K562 (cell line): ENCODE measurements around the gene TUBA1A. TPM values are rescaled to one million over a fixed set of nuclear protein-coding genes. Genes with fewer than 3 reads are reported as not detected.
A peak's percentile ranks its signal among the peaks of the same experiment; 100 is the strongest.

Source experiments
- BMI1 ChIP-seq: fragments of 150-350 bp; IDR thresholded peaks from 2 replicates; pipeline ENCODE4 v1.6.1; 2014; ENCODE audit warnings: low read length
- CBX8 ChIP-seq: fragments of 200-600 bp; sonication (generic); IDR thresholded peaks from 2 replicates; pipeline ENCODE4 v1.6.1; 2012; ENCODE audit warnings: borderline replicate concordance, mixed run types, low read depth, mild to moderate bottlenecking, moderate library complexity, mixed read lengths, low read length, control low read depth, inconsistent platforms; ENCODE audit not compliant: poor library complexity, severe bottlenecking; ENCODE audit errors: extremely low read depth
- CHD7 ChIP-seq: fragments of 200-600 bp; sonication (generic); IDR thresholded peaks from one replicate; pipeline ENCODE4 v1.6.1; 2012; ENCODE audit warnings: mild to moderate bottlenecking, low read depth, low read length, inconsistent platforms
- IRF1 ChIP-seq: sonication (generic); formaldehyde crosslinking; IDR thresholded peaks from 2 replicates; pipeline ENCODE4 v1.8.0; 2022; ENCODE audit warnings: missing genetic modification reagents, mild to moderate bottlenecking, borderline replicate concordance
- KDM2B ChIP-seq: fragments of 250-450 bp; sonication (Bioruptor Pico); IDR thresholded peaks from 2 replicates; pipeline ENCODE4 v1.8.0; 2021; ENCODE audit warnings: mild to moderate bottlenecking, moderate library complexity
- KDM4B ChIP-seq, 2 experiments: fragments of 450-650 bp in 1 of 2; sonication (generic) in 1 of 2; IDR thresholded peaks; 2 replicates each; pipeline ENCODE4 v1.6.1; 2016 to 2017; ENCODE audit warnings: borderline replicate concordance in 2 of 2, antibody characterized with exemption in 1 of 2, low read depth in 1 of 2, mild to moderate bottlenecking in 1 of 2
- KDM5B ChIP-seq: fragments of 200-600 bp; sonication (generic); IDR thresholded peaks from 2 replicates; pipeline ENCODE4 v1.6.1; 2012; ENCODE audit warnings: low read depth, mild to moderate bottlenecking, moderate library complexity, low read length, control low read depth, inconsistent platforms; ENCODE audit not compliant: insufficient replicate concordance
- MECOM ChIP-seq: fragments of 250-450 bp; sonication (Bioruptor Pico); IDR thresholded peaks from 2 replicates; pipeline ENCODE4 v1.8.0; 2022; ENCODE audit warnings: inconsistent platforms
- NCOA1 ChIP-seq: fragments of 450-650 bp; IDR thresholded peaks from 2 replicates; pipeline ENCODE4 v1.6.1; 2016; ENCODE audit warnings: low read depth
- SMAD1 ChIP-seq: fragments of 150-350 bp; IDR thresholded peaks from 2 replicates; pipeline ENCODE4 v1.6.1; 2014; ENCODE audit warnings: low read length, low read depth; ENCODE audit not compliant: partially characterized antibody
- SOX6 ChIP-seq: fragments of 450-650 bp; IDR thresholded peaks from 2 replicates; pipeline ENCODE4 v1.6.1; 2014; ENCODE audit warnings: mild to moderate bottlenecking
- ZNF175 ChIP-seq: fragments of 200-800 bp; sonication (Bioruptor generic); IDR thresholded peaks from 2 replicates; pipeline ENCODE4 v1.6.1; 2016; ENCODE audit warnings: low read depth, mild to moderate bottlenecking, missing genetic modification characterization, missing compliant biosample characterization
- polyA plus RNA-seq, 8 experiments: library from polyadenylated mRNA; depleted of rRNA in 4 of 8; stranded (reverse) in 5 of 8; unstranded in 3 of 8; fragments of >200 nt; fragmentation: Nextera tagmentation in 2 of 8; fragmentation: Illumina TruSeq in 1 of 8; extraction: Ambion mirVana in 2 of 8; extraction: Trizol in 1 of 8; gene quantifications; 2 replicates each; pipeline versions ENCODE4 v1.2.1 to v1.2.3, GENCODE V29; 2011 to 2014; ENCODE audit warnings: inconsistent platforms in 1 of 8, missing spikeins in 1 of 8
- total RNA-seq, 7 experiments: library from RNA; depleted of rRNA in 6 of 7; stranded (reverse); fragments of >200 nt in 6 of 7; fragmentation: Illumina TruSeq in 2 of 7; extraction: Trizol in 2 of 7; gene quantifications; 2 replicates each; pipeline versions ENCODE4 v1.2.1 to v1.2.3, GENCODE V29; 2011 to 2021; ENCODE audit warnings: low replicate concordance in 1 of 7
- TF ChIP-seq, protein P1 (sequence below), 2 experiments: fragments of 450-650 bp in 1 of 2; sonication (generic) in 1 of 2; formaldehyde crosslinking; conservative IDR thresholded peaks; 2 replicates each; pipeline versions ENCODE4 v1.4.0 to v1.8.1; 2020 to 2022; ENCODE audit warnings: mild to moderate bottlenecking in 1 of 2, missing genetic modification reagents in 1 of 2

TUBA1A gene
- total and polyA plus RNA-seq, 9 of the 15 experiments (the other 6 are each of a cell fraction or from before 2014, with no cell fraction given): 7.4 to 45.1 (median 11.9) TPM

- TF ChIP-seq, protein P1, sequence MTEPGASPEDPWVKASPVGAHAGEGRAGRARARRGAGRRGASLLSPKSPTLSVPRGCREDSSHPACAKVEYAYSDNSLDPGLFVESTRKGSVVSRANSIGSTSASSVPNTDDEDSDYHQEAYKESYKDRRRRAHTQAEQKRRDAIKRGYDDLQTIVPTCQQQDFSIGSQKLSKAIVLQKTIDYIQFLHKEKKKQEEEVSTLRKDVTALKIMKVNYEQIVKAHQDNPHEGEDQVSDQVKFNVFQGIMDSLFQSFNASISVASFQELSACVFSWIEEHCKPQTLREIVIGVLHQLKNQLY (CRISPR knock-in tag; conservative IDR thresholded peaks at IDR 0.05): 0 out of 4 replicates have a peak, but pooled peaks of 1 of the 2 experiments have one; percentile 55
- TF ChIP-seq ZNF175 (peak; percentile 75), KDM2B (CRISPR knock-in tag) (no peak), BMI1 (no peak), KDM4B (IDR thresholded peaks at IDR 0.05; ENCODE audit: borderline replicate concordance in 2 of 2, low read depth in 1 of 2) (no peak; a peak in 1 of 4 replicates), KDM5B (peak; percentile 51), CBX8 (no peak), SOX6 (peak; percentile 95), NCOA1 (peak; percentile 82; the same call in 1 of the 2 replicates), IRF1 (no peak), MECOM (CRISPR knock-in tag) (peak; percentile 57; the same call in 1 of the 2 replicates), SMAD1 (peak; percentile 72), CHD7 (no peak)
Measured at GRCh38 chr12:49232940-49233841, 44.3 kb upstream of the TUBA1A start (continued).
